LoVo (cell line): ENCODE results near the gene WWOX.

Experiments
- DNase-seq: peaks from one replicate; pipeline ENCODE4 v3.0.0-alpha.2; 2016; ENCODE audit warnings: low spot score

WWOX gene

DNA sequence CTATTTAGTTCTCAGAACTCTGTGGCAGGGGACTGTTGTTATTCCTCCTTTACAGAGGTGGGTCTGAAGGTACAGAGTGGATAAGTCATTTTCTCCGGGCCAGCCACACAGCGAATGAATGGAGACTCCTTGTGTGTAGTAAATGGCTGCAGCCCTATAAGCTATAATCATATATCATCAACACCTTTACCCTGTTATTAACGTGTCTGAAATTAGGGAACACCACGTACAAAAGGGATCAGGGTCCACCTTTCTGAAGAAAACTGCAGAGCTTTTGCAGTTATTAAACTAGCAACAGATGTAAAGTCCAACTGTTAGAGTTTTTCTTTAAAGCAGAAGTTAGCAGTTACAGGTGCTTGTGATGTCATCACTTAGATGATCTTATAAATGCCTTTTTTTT is 804.4 kb downstream of the WWOX start:
- no peak for DNase-seq

DNA sequence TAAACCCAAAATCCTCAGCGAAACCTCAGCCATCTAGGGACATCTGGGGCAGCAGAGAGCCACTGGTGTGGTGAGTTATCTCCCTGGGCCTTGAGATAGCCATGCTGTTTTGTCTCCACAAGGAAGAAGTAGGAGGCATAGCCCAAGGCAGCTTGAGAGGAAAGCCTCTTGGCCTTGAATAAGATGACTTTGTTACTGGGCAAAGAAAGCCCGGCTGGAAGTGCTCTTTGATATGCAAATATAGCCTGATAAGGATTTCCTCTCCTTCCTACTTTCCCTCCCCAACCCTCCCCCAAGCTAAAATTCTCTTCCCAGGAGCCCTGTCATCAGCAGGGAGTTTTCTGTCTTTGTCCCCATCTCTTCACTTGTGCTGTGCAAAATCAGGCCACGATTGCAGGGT is 806.7 kb downstream of the WWOX start:
- no peak for DNase-seq

DNA sequence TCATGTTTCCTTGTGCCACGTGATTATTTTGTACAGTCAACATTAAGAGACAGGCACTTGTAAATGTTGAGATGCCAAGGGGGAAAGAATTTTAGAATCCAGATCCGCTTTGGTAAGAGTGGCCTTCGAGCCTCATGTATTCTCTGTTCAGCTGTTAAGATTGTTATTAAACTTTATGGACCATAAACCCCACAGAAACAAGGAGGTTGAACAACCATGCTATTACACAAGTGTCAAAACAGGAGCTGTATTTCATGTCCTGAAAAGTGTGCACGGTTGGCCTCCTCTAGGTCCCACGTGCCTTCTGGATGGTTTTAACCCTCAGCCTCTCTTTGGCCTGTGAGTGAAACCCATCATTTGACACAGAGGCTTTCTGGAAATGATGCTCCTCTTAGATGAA is 809.8 kb downstream of the WWOX start:
- no peak for DNase-seq

DNA sequence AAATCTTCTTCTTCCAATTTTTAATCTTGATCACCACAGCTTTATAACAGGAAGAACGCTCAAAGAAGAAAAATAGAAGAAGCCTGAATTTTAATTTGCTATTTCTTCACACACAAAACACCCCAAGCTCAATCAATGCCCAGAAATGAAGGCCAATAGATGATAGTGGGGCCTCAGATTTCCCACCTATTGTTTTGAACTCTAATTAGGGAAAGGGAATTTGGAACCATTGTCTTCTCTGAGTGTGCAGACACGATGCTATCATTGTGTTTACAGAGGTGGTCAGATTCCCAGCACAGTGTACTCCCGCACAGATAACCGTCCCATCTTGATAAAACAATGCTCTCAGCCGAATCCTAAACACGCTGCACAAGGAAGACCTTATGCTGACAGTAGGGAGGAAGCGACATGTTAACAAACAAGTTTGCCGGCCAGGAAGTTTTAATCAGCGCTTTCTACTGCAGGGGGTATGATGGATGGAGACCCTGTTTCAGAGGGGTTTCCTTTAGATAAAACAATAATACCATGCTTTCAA is 816.4 kb downstream of the WWOX start:
- no peak for DNase-seq

DNA sequence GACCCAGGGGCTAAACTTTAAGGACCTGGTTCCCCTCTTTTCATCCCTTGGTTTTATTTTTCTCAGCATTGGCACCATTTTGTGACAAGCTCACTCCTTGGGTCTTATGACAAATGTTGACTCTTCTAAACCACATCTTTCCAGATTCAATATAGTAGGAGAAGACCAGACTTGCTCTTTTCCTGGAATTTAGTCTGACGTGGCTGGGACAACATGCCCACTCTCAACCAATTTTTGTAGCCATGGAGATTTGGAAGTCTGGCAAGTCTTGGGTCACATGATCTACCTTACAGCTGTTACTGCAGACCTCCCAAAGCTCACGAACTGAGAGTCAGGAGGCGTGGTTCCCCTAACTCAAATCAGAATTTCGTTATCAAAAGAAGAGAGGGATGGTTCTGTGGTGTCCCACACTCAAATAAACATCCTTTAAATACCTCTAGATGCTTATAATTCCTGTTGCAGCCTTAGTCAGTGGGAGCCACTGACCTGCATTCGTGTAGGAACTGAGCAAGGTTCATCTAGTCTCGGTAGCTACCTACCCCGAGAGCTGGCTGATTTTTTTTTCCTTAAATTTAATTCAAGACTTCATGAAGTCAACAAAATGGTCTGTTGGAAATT is 817.6 kb downstream of the WWOX start:
- no peak for DNase-seq

DNA sequence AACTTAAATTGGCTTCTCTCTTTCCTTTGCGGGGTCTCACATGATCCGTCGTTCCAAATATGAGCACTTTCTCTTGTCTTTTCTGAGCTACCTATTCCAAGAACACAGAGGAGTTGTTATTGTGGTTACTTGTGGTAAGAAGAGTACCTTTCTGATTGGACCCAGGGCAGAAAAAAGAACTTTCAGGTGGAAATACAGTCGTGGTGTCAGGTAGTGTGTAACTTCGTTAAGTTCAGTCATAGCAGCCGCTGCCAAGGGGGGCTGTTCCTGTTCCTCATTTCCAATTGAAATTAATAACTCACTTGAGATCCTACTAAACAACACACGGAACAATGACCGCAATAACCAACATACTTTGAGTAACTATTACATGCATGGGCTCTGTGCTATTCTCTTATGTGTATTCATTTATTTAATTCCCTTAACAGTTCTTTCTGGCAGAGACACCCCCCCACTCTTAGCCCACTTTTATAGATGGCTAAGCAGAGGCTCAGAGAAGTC is 819.4 kb downstream of the WWOX start:
- DNase-seq, result no peak

DNA sequence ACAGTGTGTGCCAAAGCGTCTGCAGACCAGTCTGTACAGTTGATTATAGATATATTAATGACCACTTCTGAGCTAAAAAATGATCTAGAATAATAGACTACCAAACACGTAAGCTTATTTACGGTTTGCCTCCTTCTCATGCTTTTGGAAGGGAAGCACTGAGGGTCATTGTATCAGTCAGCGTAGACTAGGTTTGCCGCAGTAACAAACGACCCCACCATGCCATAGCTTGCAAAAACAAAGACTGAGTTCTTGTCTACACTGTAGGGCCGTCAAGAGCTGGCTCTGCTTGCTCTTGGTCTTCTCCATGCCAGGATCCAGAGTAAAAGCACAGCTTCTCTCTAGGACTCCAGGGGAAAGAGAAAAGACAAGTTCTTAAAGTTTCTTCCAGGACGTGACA is 820.4 kb downstream of the WWOX start:
- no peak for DNase-seq

DNA sequence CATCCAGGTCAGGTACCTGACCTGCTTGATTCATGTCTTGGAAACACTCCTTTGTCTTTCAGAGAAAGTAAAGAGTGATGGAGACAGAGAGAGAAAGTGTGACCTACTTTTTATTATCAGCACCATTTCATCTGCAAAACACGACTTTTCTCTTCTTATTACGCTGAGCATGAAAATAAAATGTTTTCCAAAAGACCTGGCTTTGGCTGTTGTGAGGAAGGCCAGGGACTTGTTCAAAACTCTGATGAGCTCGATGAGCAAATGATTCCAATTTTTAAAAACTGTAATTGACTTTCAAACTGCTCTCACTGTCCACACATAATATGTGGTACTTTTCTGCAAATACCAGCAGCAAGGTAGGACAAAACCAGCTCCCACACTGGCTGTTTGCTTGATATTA is 821.2 kb downstream of the WWOX start:
- DNase-seq, result no peak

DNA sequence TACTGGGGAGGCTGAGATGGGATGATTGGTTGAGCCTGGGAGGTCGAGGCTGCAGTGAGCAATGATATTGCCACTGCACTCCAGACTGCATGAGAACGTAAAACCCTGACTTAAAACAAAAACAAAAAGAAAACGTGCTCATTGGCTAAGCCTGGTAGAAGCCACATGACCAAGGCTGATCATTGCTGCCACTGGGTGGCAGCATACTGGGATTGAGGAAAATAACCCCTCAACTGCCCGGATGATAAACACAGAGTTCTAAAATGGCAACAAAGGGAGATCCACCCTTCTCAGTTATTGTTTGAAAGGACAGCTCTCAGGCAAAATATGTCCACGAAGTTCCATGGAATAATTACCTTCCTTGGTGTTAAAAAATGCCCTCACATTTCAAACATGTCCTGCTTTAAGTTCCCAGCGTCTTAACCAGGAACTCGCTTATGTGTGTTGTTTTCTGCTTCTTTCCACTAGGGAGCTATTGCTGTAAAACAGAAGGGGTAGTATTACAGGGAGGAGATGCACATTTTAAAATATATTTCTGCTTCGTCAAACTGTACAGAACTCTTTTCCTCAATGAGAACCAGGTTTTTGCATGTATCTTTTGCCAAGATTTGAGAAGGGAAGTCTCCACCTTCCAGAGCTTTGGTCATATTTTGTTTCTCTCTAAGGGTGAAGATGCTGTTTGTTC is 825.8 kb downstream of the WWOX start:
- peak; percentile 8 for DNase-seq

DNA sequence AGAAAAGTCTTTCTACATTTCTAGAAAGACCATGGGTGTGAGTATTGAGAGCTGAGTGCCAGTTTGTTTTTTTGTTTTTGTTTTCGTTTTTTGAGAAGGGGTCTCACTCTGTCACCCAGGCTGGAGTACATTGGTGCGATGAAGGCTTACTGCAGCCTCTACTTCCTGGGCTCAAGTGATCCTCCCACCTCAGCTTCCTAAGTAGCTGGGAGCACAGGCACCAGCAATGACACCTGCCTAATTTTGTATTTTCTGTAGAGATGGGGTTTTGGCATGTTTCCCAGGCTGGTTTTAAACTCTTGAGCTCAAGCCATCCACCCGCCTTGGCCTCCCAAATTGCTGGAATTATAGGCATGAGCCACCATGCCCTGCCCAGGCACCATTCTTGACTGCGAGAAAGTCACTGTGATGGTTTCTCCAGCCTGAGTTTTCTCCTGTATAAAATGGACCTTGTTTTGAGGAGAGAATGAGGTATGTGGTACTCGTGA is 827.3 kb downstream of the WWOX start:
- no peak for DNase-seq

DNA sequence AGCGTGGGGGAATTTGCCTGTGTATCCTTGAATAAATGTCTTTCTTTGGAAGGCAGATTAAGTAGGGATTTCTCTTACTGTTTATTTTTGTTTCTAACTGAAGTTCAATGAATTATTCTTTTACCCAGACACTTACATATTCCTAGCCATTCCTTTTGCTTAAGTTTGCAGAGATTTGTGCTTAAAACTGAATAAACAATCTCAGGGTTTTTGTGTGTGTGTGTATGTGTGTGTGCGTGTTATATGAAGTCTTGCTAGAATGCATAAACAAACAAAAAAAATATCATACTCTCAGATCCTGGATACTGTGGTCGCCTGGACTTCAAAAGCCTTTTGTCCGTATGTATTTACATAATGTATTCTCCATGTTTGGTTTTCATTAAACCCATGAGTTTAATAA is 828.3 kb downstream of the WWOX start:
- no peak for DNase-seq

DNA sequence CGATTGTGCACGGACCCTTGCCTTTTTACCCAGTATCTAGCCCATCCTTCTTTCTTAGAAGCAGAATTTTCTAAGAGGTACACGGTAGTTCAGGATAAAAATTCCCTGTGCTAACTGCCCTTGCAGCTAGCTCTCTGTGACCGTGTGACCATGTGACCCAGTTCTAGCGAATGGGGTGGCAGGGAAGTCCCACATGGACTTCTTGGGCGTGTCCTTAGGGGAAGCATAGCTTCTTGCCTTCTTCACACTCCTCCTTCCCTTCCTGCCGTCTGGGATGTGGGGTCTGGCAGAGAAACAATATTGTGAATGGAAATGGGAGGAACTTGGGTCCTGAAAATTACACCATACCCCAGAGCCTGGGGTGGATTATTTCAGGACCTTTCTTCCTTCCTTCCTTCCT is 830.4 kb downstream of the WWOX start:
- DNase-seq, result no peak

DNA sequence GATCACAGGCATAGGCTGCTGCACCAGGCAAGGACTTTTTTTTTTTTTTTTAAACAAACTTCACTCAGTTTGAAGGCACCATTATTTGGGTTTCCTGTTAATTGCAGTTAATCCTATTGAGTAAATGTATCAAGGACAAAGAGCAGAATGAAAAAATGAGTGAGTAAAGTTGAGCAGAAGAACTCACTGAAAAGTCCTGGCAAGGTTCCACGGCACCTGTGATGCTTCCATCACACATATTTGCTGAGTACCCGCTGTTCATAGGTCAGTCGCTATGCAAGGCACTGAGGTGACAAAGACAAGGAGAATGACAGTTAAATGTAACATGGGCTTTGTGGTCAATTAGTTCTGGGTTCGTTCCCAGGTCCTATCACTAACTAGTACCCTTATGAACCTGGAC is 831.1 kb downstream of the WWOX start:
- DNase-seq, result no peak

DNA sequence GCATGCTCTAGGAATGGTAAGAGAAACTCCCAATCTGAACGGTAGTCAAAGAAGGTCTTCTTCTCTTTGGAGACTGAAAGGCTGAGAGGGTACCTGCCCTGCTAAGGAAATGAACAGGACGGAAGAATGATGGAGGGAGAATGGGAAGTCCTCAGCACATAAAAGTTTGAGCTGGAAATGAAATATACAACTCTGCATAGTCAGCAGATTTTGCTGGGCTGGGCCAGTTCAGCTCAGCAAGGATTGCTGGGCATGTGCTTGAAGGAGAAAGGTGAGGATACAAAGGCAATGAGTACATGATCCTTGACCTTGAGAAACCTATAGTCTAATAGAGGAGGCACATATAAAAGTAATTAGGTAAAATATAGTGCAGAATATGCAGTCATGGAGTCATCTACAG is 831.8 kb downstream of the WWOX start:
- no peak for DNase-seq

DNA sequence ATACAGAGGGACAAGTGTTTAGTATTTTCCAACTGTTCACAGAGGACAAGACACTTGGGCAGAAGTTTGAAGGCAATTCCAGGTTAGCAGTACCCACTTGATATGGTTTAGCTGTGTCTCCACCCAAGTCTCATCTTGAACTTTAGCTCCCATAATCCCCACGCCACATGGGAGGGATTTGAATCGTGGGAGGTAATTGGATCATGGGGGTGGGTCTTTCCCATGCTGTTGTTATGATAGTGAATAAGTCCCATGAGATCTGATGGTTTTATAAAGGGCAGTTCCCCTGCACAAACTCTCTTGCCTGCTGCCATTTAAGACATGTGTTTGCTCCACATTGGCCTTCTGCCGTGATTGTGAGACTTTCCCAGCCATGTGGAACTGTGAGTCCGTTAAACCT is 832.2 kb downstream of the WWOX start:
- DNase-seq, result no peak

DNA sequence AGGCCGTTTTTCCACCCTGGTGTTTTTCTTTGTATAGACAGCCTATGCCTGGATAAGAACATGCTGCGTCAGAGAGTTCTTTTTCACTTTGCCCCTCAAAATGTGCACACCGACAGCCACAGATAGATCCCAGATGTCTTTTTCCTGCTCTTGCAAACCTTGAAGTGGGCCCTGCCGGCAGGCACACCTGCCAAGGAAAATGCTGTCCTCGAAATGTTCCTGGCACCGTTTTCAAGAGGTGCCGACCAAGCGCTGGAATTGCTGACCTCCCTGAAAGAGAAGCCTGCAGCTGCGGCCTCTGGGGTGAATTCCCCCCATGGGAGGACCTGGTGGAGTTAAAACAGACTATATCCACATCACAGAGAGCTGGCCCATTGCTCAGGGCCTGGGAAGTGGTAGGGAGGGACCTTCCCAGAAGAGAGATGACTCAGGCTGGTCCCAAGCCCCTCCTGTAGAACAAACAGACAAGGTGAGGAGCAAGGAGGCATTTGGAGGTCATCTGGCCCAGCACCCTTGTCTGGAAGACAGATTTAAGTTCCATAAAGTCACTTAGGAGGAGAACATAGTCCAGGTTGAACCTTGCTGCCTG is 833.0 kb downstream of the WWOX start:
- no peak for DNase-seq

DNA sequence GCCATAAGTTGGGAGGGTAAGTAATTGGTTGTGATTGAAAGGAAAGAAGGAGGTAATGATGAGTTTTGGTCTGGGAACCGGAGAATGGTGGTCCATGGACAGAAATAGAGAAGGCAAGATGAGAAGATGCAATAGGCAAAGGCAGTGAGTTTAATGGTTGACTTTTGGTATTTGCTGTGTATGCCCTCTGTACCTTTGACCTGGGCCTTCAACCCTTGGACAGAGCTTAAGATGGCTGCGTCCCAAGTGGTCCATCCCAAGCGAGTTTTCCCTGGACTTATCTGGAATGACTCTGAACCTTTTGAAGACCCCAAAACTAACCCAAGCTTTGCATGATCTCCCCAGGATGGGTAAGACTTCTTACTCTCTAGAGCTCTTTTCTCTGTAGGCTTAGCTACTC is 836.6 kb downstream of the WWOX start:
- DNase-seq, result no peak

DNA sequence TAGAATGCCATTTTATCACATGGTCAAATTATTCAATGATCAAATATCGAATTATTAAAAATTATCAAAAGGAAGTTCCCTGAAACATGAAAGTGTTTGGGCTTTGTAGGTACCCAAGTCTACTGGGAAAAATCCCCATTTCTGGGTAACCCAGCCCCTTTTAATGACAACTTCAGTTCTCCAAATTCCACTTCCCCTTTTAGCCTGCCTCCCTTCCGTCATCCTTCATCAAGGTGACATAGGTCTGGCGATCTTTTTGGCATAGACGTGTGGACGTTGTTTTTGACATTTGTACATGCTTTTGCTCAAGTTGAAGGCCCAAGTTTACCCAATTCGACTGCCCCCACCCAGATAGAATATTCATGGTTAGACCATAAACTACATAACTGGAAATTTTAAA is 840.1 kb downstream of the WWOX start:
- no peak for DNase-seq

DNA sequence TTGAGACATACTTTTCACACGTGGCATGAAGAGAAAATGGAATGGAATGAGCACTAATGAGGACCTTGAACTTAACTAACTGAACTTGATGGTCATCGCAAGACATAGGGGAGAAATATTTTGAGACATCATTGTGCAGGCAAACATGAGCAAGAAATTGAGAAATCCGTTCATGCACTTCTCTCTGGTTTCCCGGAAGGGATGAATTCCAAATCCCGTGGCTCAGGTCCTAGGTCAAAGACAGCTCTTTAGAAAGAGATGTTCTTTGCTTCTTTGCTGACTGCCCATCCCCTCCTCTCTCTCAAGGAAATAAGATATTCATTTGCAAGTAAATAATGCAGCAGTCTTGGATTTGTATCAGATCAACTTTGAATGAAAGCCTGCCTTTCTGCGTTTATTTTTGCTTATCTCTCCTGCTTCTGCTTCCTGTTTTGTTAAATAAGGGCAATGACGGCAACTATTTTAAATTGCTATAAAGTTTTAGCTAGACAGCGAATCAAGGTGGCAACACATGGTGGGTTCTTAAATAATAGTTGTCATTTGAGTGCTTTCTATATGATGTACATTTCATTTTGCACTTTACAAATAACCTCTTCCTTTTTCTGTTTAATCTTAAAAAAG is 843.3 kb downstream of the WWOX start:
- no peak for DNase-seq

DNA sequence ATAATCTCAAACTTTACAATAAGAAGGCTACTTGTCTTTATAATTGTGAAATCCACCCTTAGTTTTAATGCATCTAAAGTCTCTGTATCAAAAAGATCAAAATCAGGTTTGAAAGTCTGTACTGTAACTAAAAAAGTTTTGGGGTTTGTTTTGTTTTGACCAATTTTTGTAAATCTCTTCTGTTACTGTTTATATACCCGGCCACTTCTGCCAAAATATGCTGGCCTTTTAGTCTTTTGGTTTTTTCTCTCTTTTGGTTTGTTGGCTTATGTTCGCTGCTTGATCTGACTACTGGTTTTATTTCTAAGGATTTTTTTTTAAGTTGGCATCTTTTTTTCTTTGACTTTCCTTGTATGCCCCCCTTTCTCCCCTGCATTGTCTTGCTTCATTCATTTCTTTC is 845.9 kb downstream of the WWOX start:
- no peak for DNase-seq

DNA sequence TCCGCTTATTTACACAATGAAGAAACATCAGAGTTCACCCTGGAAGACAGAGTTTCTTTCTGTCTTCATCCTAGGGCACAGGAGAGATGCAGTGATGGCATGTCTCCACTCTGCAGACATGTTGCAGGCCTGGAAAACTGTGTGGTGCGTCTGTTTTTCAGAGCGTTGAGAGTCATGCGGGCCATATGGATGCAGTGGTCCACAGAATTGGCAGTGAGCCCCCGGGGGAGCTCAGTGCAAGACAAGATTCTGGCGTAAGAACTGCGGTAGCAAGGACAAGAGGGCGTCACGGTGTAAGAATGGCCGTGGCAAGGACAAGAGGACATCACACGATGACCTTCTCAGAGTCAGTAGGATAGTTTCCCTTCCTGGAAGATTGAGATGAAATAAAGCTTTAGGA is 847.1 kb downstream of the WWOX start:
- DNase-seq, result no peak

DNA sequence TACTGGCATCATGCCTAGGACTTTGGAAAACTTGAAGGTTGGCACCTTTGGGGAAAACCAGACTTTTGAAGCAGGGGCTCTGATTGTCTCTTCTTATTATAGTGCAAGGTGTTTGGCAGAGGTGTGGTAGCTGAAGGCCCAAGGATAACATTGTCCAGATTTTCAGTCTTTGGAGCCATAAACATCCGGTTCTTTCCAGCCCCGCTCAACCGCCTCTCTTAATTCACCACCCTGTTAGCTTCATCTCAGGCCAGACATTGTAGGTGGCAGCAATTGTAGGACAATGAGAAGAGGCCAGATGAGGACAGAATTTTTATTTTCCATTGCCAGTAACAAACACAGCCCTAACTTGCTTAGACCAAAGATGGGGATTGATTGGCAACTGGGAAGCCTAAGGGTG is 851.3 kb downstream of the WWOX start:
- no peak for DNase-seq

DNA sequence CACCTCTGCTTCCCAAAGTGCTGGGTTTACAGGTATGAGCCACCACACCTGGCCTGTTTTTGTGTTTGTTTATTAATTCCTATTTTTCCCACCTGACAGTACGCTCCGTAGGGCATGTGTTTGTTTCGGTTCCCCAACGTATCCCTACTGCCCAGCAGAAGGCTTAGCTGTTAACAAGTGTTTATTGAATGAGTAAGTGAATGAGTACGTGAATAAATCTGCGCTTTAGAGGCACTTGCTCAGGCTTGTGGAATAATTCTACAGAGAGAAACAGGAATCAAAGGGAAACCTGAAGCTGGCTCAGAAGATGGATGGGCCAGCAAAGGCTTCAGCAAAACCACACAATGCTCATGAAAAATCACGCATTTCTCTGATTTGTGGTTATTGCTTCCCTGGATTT is 853.2 kb downstream of the WWOX start:
- DNase-seq, result no peak
